Osteoblast (primary cell): ENCODE results near the gene DUSP7. TPM values are rescaled to one million over a fixed set of nuclear protein-coding genes. Genes with fewer than 3 reads are reported as not detected.

Experiments used
- DNase-seq: peaks from one replicate; pipeline ENCODE4 v3.0.0; 2011; ENCODE audit warnings: low spot score, mixed read lengths; ENCODE audit not compliant: insufficient read length; ENCODE audit errors: missing footprints
- H2AFZ ChIP-seq: 2 replicates; pipeline ENCODE4 v1.6.0; 2011; ENCODE audit warnings: mild to moderate bottlenecking, low read length
- H3K27ac ChIP-seq: 2 replicates; pipeline ENCODE4 v1.5.1; 2011; ENCODE audit warnings: mild to moderate bottlenecking, low read depth, low read length, moderate library complexity
- H3K27me3 ChIP-seq: 2 replicates; pipeline ENCODE4 v1.6.0; 2012; ENCODE audit warnings: mild to moderate bottlenecking, control low read depth, inconsistent platforms, low read length, moderate library complexity; ENCODE audit not compliant: insufficient read depth
- H3K36me3 ChIP-seq: 2 replicates; pipeline ENCODE4 v1.5.1; 2011; ENCODE audit warnings: mild to moderate bottlenecking, low read length, control low read depth, moderate library complexity; ENCODE audit not compliant: insufficient read depth
- H3K4me1 ChIP-seq: 2 replicates; pipeline ENCODE4 v1.5.1; 2011; ENCODE audit warnings: mild to moderate bottlenecking, low read length, control low read depth, moderate library complexity; ENCODE audit not compliant: insufficient read depth
- H3K4me2 ChIP-seq: 2 replicates; pipeline ENCODE4 v1.6.0; 2011; ENCODE audit warnings: mild to moderate bottlenecking, low read length; ENCODE audit not compliant: insufficient read depth
- H3K4me3 ChIP-seq: fragments of 200-600 bp; sonication (generic); 3 replicates; pipeline ENCODE4 v1.5.1; 2012; ENCODE audit warnings: mild to moderate bottlenecking, low read length, inconsistent platforms; ENCODE audit not compliant: insufficient read depth
- H3K79me2 ChIP-seq: 2 replicates; pipeline ENCODE4 v1.6.0; 2012; ENCODE audit warnings: mild to moderate bottlenecking, low read length, control low read depth, inconsistent platforms; ENCODE audit not compliant: insufficient read depth
- H3K9me3 ChIP-seq: 2 replicates; pipeline ENCODE4 v1.5.1; 2011; ENCODE audit warnings: low read depth, low read length, control low read depth
- H4K20me1 ChIP-seq: 2 replicates; pipeline ENCODE4 v1.6.0; 2012; ENCODE audit warnings: mild to moderate bottlenecking, low read length, control low read depth; ENCODE audit not compliant: insufficient read depth
- total RNA-seq: library from RNA; depleted of rRNA; stranded (reverse); fragments of >200 nt; gene quantifications from 2 replicates; pipeline ENCODE4 v1.2.3, GENCODE V29; 2012
- TF ChIP-seq, protein P1 (sequence below): IDR thresholded peaks from 2 replicates; pipeline ENCODE4 v1.5.1; 2011; ENCODE audit warnings: mild to moderate bottlenecking, low read depth, low read length, moderate library complexity; ENCODE audit errors: extremely low read depth

The DUSP7 gene, protein sequence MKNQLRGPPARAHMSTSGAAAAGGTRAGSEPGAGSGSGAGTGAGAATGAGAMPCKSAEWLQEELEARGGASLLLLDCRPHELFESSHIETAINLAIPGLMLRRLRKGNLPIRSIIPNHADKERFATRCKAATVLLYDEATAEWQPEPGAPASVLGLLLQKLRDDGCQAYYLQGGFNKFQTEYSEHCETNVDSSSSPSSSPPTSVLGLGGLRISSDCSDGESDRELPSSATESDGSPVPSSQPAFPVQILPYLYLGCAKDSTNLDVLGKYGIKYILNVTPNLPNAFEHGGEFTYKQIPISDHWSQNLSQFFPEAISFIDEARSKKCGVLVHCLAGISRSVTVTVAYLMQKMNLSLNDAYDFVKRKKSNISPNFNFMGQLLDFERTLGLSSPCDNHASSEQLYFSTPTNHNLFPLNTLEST
- 12.7 and 13.8 TPM in 2 replicates for total RNA-seq

DNA sequence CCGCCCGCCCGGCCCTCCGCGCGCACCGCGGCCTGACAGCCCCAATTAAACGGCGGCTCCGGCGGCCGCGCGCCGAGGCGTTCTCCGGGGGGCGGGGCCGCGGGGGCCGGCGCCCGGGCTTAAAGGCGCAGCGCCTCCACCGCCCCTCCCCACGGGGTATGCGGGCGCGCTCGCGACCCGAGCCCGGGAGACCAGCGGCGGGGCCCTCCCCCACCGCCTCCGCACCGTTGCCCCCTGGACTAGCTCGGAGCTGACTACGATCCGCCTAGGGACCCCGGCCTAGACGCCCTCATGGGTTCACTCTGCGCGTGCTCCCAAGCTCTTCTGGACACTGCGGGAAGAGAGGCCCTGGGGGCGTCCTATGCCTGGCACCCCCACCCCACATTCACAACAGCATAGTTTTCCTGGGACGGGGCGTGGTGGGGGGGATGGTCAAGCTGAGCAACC is at the start of gene DUSP7:
TSS of gene DUSP7 (minus strand) at position 51 of the 447 bp plus-strand sequence. CDS start 205 bp downstream, outside the sequence.
- Histone ChIP-seq H3K4me1 (peaks cover 38% of the 10 kb centered on the region), H3K36me3 (peaks cover 23% of the 10 kb centered on the region), H4K20me1 (peaks cover 22% of the 10 kb centered on the region), H3K27me3 (no peaks in the 10 kb centered on the region), H3K79me2 (peaks cover 50% of the 10 kb centered on the region), H3K4me2 (peak within 1 kb of the TSS; percentile 95), H3K9me3 (no peaks in the 10 kb centered on the region), H3K4me3 (peak within 1 kb of the TSS; percentile 94), H3K27ac (peak within 1 kb of the TSS; percentile 77), H2AFZ (peak within 1 kb of the TSS; percentile 97)
- TF ChIP-seq, protein P1, sequence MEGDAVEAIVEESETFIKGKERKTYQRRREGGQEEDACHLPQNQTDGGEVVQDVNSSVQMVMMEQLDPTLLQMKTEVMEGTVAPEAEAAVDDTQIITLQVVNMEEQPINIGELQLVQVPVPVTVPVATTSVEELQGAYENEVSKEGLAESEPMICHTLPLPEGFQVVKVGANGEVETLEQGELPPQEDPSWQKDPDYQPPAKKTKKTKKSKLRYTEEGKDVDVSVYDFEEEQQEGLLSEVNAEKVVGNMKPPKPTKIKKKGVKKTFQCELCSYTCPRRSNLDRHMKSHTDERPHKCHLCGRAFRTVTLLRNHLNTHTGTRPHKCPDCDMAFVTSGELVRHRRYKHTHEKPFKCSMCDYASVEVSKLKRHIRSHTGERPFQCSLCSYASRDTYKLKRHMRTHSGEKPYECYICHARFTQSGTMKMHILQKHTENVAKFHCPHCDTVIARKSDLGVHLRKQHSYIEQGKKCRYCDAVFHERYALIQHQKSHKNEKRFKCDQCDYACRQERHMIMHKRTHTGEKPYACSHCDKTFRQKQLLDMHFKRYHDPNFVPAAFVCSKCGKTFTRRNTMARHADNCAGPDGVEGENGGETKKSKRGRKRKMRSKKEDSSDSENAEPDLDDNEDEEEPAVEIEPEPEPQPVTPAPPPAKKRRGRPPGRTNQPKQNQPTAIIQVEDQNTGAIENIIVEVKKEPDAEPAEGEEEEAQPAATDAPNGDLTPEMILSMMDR: no peak
- DNase-seq: peak; percentile 97

DNA sequence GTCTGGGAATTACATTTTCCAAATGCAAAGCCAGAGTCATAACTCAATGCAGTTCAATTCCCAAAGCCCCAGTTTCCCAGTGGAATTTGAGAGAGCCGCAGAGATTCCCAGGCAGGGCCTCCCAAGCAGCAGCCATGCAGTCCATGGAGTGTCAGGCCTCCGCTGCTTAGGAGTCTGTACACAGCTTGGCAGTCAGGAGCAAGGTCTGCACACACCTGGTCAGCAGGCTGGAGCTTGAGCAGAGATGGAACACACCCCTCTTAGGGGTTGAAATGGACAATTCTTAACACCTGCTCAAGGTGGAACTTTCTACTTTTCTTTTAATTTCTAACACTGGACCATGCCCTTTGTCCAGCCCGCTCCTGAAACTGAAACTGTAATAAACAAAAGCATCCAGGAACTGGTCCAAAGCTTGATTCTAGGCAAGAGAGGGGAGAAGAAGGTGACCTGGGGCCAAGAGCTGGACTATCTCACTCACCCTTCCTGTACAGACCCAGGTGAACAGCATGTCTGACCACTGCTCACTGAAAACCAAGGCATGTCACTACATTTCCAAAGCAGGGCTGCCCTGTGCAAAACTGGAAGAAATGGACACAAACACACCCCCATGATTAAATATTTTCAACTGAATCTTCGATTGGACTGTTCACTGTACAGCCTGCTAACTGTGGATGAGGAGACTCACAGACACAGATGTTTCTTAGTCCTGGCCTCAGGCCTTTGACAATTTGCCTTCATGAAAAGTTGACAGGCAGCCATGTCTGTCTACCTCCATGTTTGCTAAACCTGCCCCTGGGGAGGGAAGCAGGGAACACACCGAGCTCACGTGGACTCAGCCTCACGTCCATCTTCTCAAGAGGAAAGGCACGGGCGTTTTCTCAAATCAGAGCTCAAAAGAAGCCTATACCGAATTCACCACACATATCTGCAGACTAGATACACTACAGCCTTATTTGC is 48.6 kb upstream of the DUSP7 start:
- no peak overlapping the region for H3K4me3 ChIP-seq
- DNase-seq: no peak
- no peaks in the 10 kb centered on the region for H3K9me3 ChIP-seq
- H4K20me1 ChIP-seq: no peaks in the 10 kb centered on the region
- H3K27me3 ChIP-seq: no peaks in the 10 kb centered on the region
- H3K79me2 ChIP-seq: no peaks in the 10 kb centered on the region
- H3K27ac ChIP-seq: no peak overlapping the region
- TF ChIP-seq, protein P1: no peak
- peaks cover 2% of the 10 kb centered on the region for H3K36me3 ChIP-seq
- H3K4me1 ChIP-seq: no peaks in the 10 kb centered on the region
- no peak overlapping the region for H3K4me2 ChIP-seq
- H2AFZ ChIP-seq: no peak overlapping the region

DNA sequence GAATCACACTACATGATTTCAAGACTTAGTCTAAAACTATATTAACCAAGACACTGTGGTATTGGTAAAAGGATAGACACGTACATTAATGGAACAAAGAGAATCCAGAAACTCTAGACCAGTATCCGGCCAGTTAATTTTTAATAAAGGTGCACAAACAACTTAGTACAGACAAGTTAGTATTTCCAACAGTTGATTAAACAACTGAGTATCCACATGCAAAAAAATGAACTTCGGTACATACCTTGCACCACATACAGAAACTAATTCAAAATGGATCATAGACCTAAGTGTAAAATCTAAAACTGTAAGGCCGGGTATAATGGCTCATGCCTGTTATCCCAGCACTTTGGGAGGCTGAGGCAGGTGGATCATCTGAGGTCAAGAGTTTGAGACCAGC is 46.6 kb upstream of the DUSP7 start:
- Histone ChIP-seq H3K27ac (no peak overlapping the region), H3K36me3 (peaks cover 2% of the 10 kb centered on the region), H3K4me3 (no peak overlapping the region), H4K20me1 (no peaks in the 10 kb centered on the region), H3K79me2 (no peaks in the 10 kb centered on the region), H3K4me2 (no peak overlapping the region), H2AFZ (no peak overlapping the region), H3K27me3 (no peaks in the 10 kb centered on the region), H3K4me1 (no peaks in the 10 kb centered on the region), H3K9me3 (no peaks in the 10 kb centered on the region)
- no peak for DNase-seq
- TF ChIP-seq, protein P1: no peak

DNA sequence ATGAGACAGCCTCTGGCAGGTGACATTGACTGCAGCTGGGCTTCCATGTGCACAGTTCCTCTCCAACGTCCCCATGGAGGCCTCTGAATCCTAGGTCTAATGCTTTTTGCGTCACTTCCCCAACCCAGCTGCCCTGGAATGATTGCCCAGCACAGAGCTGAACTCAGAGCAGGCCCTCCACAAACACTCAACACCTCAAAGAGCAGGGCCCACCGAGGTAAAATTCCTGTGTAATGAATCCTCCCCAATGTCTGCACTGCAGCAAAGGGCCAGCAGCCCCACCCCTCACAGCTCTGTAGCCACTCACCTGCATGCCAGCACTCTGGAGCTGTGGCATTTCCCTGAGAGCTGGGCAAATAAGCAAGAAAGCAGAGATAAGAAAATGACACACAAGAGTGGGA is 42.6 kb upstream of the DUSP7 start:
- TF ChIP-seq, protein P1: no peak
- H3K4me2 ChIP-seq: no peak overlapping the region
- H3K9me3 ChIP-seq: no peaks in the 10 kb centered on the region
- no peaks in the 10 kb centered on the region for H4K20me1 ChIP-seq
- DNase-seq: no peak
- no peak overlapping the region for H3K27ac ChIP-seq
- H3K27me3 ChIP-seq: no peaks in the 10 kb centered on the region
- no peaks in the 10 kb centered on the region for H3K79me2 ChIP-seq
- H3K4me1 ChIP-seq: peaks cover 2% of the 10 kb centered on the region
- no peak overlapping the region for H2AFZ ChIP-seq
- H3K4me3 ChIP-seq: no peak overlapping the region
- H3K36me3 ChIP-seq: no peaks in the 10 kb centered on the region
